Gastrocnemius medialis (tissue), 4 donors: ENCODE data around the gene FGFR4.

Experiments
- POLR2A ChIP-seq, 2 donors: fragments of 450-650 bp; IDR thresholded peaks; one replicate each; pipeline ENCODE4 v1.6.1; 2017; ENCODE audit warnings: antibody characterized with exemption in 2 of 2, mild to moderate bottlenecking in 2 of 2, moderate library complexity in 2 of 2
- TF ChIP-seq, protein P1 (sequence below), 5 experiments: fragments of 450-650 bp in 3 of 5; fragments of 200-600 bp in 2 of 5; sonication (generic) in 2 of 5; IDR thresholded peaks in 4 of 5; conservative IDR thresholded peaks in 1 of 5; 1 replicate in 4 of 5; 2 replicates in 1 of 5; pipeline ENCODE4 v1.5.1; 2016 to 2019; ENCODE audit warnings: antibody characterized with exemption in 5 of 5, mild to moderate bottlenecking in 3 of 5, moderate library complexity in 3 of 5

DNA sequence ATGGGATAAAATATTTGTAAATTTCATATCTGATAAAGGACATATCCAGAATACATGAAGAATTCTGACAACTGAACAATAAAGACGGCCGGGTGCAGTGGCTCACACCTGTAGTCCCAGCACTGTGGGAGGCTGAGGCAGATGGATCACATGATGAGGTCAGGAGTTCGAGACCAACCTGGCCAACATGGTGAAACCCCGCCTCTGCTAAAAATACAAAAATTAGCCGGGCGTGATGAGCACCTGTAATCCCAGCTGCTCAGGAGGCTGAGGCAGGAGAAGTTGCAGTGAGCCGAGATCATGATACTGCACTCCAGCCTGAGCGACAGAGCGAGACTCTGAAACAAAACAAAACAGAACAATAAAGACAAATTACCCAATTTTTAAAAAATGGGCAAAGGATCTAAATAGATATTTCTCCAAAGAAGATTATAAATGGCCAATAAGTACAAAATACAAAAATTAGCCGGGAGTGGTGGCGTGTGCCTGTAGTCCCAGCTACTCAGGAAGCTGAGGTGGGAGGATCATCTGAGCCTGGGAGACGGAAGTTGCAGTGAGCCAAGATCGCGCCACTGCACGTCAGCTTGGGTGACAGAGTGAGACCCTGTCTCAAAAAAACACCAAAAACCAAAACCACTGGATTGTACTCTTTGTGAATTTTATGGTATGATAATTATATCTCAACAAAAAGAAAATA, 37.2 kb downstream of the FGFR4 start:
- TF ChIP-seq, protein P1, sequence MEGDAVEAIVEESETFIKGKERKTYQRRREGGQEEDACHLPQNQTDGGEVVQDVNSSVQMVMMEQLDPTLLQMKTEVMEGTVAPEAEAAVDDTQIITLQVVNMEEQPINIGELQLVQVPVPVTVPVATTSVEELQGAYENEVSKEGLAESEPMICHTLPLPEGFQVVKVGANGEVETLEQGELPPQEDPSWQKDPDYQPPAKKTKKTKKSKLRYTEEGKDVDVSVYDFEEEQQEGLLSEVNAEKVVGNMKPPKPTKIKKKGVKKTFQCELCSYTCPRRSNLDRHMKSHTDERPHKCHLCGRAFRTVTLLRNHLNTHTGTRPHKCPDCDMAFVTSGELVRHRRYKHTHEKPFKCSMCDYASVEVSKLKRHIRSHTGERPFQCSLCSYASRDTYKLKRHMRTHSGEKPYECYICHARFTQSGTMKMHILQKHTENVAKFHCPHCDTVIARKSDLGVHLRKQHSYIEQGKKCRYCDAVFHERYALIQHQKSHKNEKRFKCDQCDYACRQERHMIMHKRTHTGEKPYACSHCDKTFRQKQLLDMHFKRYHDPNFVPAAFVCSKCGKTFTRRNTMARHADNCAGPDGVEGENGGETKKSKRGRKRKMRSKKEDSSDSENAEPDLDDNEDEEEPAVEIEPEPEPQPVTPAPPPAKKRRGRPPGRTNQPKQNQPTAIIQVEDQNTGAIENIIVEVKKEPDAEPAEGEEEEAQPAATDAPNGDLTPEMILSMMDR (IDR thresholded peaks at IDR 0.05 in 4 of 5, conservative IDR thresholded peaks at IDR 0.05 in 1 of 5), result no peak
- TF ChIP-seq POLR2A (IDR thresholded peaks at IDR 0.05), result no peak
